Medulla oblongata (tissue), 1 donor: ENCODE data around the gene COQ8B.
"Not testable (repeated sequence)": the region's sequence is repeated elsewhere in the genome, so short reads cannot be mapped to it uniquely, and the experiment has no call there.

Experiments used
- DNase-seq: peaks from one replicate; pipeline ENCODE4 v3.0.0-alpha.2; 2015; ENCODE audit errors: extremely low spot score

The COQ8B gene

GRCh38 chr19:40716482-40717324 is at the start of gene COQ8B, which contains the start of gene ITPKC:
Gene COQ8B (minus strand): TSS chr19:40716886. CDS start chr19:40714632, 2,254 bp downstream.
Gene ITPKC (plus strand): TSS chr19:40717112. CDS start chr19:40717136, 24 bp downstream.
- DNase-seq, result peak; percentile 99

DNA sequence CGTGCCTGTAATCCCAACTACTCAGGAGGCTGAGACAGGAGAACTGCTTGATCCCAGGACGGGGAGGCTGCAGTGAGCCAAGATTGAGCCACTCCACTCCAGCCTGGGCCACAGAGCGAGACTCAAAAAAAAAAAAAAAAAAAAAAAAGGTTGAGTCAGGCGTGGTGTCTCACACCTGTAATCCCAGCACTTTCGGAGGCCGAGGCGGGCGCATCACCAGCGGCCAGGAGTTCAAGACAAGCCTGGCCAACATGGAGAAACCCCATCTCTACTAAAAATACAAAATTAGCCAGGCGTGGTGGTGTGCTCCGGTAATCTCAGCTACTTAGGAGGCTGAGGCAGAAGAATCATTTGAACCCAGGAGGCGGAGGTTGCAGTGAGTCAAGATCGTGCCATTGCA is 49.7 kb upstream of the COQ8B start:
- DNase-seq, result not testable (repeated sequence)

- DNase-seq, result no peak
Observed at GRCh38 chr19:40763963-40764362, 47.3 kb upstream of the COQ8B start.

GRCh38 chr19:40763526-40763925 is 46.8 kb upstream of the COQ8B start:
- no peak for DNase-seq

DNA sequence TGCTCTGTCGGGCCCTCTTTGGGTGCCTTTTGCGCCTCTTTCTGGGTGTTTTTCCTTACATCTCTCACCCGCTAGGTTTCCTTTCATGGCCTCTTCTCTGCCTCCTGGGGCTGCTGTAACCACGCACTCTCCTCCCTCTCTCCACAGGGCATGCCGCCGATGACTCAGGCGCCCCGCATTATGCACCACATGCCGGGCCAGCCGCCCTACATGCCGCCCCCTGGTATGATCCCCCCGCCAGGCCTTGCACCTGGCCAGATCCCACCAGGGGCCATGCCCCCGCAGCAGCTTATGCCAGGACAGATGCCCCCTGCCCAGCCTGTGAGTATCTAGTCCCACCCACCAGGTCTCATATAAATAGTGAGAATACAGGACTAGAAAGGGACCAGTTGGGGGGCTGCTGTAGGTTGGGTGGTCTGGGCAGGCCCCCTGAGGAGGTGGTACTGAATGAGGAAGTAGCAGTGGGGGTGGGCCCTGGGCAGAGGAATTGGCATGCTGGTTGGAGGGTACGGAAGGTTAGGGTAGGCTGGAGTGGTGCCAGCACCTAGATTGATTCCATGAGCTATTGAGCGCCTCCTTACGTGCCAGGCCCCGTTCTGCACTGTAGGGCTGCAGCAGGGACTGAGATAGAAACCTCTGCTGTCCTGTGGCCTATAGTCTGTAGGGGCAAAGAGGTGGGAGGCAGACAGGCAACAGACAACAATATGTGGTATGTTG is 46.2 kb upstream of the COQ8B start:
- DNase-seq, result no peak

- no peak for DNase-seq
Observed at GRCh38 chr19:40759352-40759751, 42.7 kb upstream of the COQ8B start.

DNA sequence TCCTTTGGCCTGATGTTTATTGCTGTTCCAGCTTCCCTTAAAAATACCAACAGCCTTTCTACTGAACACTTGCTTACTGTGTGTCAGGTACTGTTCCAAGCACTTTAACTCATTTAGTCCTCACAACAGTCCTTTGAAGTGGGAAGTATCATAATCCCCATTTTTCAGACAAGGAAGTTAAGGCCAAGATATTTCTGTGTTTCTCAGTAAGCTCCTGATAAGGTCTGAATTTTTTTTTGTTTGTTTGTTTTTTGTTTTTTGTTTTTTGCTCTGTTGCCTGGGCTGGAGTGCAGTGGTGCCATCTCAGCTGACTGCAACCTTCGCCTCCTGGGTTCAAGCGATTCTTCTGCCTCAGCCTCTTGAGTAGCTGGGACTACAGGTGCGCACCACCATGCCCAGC is 41.8 kb upstream of the COQ8B start:
- no peak for DNase-seq

GRCh38 chr19:40756502-40757110 is 39.9 kb upstream of the COQ8B start:
- no peak for DNase-seq

DNA sequence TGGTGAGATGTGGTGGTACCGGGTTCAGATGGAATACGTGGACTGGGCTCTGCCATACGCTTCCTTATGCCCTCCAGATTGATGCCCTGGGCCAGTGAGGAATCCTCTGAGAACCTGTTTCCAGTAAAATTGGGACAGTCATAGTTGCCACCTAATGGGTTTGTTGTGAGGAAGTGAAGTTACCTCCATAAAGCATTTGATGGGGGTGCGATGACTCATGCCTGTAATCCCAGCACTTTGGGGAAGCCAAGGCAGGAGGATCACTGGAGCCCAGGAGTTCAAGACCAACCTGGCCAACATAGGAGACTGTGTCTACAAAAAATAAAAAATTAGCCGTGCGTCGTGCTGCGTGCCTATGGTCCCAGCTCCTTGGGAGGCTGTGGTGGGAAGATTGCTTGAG is 39.1 kb upstream of the COQ8B start:
- DNase-seq, result no peak

- no peak for DNase-seq
Observed at GRCh38 chr19:40755248-40755624, 38.5 kb upstream of the COQ8B start.

- DNase-seq, result no peak
Observed at GRCh38 chr19:40754611-40755247, 38.0 kb upstream of the COQ8B start.

GRCh38 chr19:40752257-40752781 is 35.6 kb upstream of the COQ8B start:
- DNase-seq, result no peak

GRCh38 chr19:40750874-40751537 is 34.3 kb upstream of the COQ8B start, which contains the start of gene SNRPA:
Gene SNRPA (plus strand): TSS chr19:40751203. CDS start chr19:40751409, 206 bp downstream.
- peak; percentile 99 for DNase-seq

DNA sequence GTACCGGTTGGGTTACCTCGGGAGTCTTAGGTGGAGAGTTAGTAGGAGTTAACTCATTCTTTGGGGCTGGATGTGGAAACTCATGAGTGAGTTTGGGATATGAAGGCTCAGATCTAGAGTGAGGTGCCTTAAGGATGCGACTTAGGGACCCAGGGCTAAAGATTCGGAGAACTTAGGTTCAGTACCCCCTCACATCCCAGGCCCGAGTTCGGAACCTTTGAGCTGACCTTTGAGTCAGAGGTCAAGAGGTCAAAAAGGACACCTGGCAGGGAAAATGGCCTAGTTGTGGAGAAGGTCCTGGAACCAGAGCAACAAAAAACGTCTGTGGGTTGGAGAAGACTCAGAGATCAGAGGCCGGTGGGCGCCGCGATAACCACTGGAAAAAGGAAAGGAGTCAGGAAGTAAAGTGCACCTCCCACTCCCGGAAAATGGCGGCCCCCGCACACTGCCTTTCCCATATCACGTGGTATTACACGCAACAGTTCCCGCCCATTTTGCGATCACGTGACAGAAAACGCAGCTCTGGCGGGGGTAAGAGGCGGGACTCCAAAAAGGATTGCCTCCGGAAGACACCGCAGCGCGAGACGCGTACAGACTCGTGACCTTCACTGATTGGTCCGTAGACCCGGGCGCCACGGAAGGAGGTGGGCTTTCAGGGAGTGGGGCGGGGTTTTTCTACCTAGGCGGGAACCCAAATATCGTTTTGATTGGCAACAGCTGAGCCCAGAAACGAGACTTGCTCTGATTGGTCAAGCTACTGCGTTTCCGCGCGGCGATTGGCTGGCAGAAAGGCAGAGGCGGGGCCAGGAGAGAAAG is 33.6 kb upstream of the COQ8B start, which contains the start of gene ACTMAP:
Gene ACTMAP (minus strand): TSS at position 420 of the 816 bp plus-strand sequence. CDS start 674 bp downstream, outside the sequence.
- DNase-seq, result peak; percentile 100

GRCh38 chr19:40747536-40747935 is 30.9 kb upstream of the COQ8B start:
- no peak for DNase-seq

- no peak for DNase-seq
Observed at GRCh38 chr19:40745402-40745780, 28.7 kb upstream of the COQ8B start.

GRCh38 chr19:40744554-40745401 is 28.1 kb upstream of the COQ8B start:
- DNase-seq, result no peak

GRCh38 chr19:40743926-40744325 is 27.2 kb upstream of the COQ8B start:
- no peak for DNase-seq

- DNase-seq, result no peak
Observed at GRCh38 chr19:40742886-40743285, 26.2 kb upstream of the COQ8B start.
